HCT116 (cell line): ENCODE data around the gene NLRP6. TPM values are rescaled to one million over a fixed set of nuclear protein-coding genes. Genes with fewer than 3 reads are reported as not detected.
"Not testable (repeated sequence)": the region's sequence is repeated elsewhere in the genome, so short reads cannot be mapped to it uniquely, and the experiment has no call there.

ENCODE experiments used
- ATAC-seq: fragments of 200-7000 bp; cut with Tn5 transposase; 2 replicates; pipeline ENCODE4 v1.9.1; 2020; ENCODE audit warnings: mild to moderate bottlenecking, moderate library complexity
- BruUV-seq: library from RNA; stranded (reverse); fragments of 400-500 nt; replicated peaks from 2 replicates; lab custom pipeline; 2021; lab: Mats Ljungman, UMichigan
- CTCF ChIA-PET: fragments of 300-600 bp; sonication (Branson Sonifier 250); formaldehyde crosslinking; loops from one replicate; lab custom pipeline; 2021; ENCODE audit warnings: antibody characterized with exemption; lab: Charles Lee
- POLR2A ChIA-PET: fragments of 300-600, 350-600 bp; sonication (Branson Sonifier 250); formaldehyde crosslinking; loops from one replicate; lab custom pipeline; 2021; ENCODE audit warnings: antibody characterized with exemption; lab: Charles Lee
- RAD21 ChIA-PET, 2 experiments: fragments of 300-600 bp; sonication (Branson Sonifier 250); formaldehyde crosslinking; loops; one replicate each; lab custom pipeline; 2023; ENCODE audit warnings: low total read pairs in 2 of 2; ENCODE audit not compliant: uncharacterized antibody in 2 of 2, unreplicated experiment in 2 of 2, low non-redundant PET in 1 of 2; lab: Charles Lee
- DNase-seq: peaks from one replicate; pipeline ENCODE4 v3.0.0-alpha.2; 2010; ENCODE audit warnings: low read depth, low spot score
- H2AFZ ChIP-seq: fragments of 200-600 bp; shearing (Covaris generic), sonication (generic); 2 replicates; pipeline ENCODE4 v1.6.1; 2017; ENCODE audit warnings: low read depth, mixed run types, mixed read lengths, antibody characterized with exemption, low read length; ENCODE audit not compliant: poor library complexity, severe bottlenecking
- H3K27ac ChIP-seq: 2 replicates; pipeline ENCODE4 v1.5.1; 2012; ENCODE audit warnings: low read depth, low read length
- H3K27me3 ChIP-seq: fragments of 200-600 bp; sonication (generic); 2 replicates; pipeline ENCODE4 v1.6.1; 2016; ENCODE audit warnings: mixed run types, low read length, mixed read lengths; ENCODE audit not compliant: insufficient read depth
- H3K36me3 ChIP-seq, 2 experiments: fragments of 200-500 bp in 1 of 2; fragments of 200-600 bp in 1 of 2; sonication (Bioruptor generic) in 1 of 2; sonication (generic) in 1 of 2; 2 replicates each; pipeline versions ENCODE4 v1.5.1 to v1.6.1; 2014 to 2016; ENCODE audit warnings: low read length in 2 of 2, inconsistent platforms in 1 of 2, mixed read lengths in 1 of 2, mixed run types in 1 of 2; ENCODE audit not compliant: insufficient read depth in 2 of 2, control insufficient read depth in 1 of 2
- H3K4me1 ChIP-seq, 2 experiments: fragments of 200-600 bp in 1 of 2; sonication (generic) in 1 of 2; 2 replicates each; pipeline versions ENCODE4 v1.5.1 to v1.6.1; 2012 to 2017; ENCODE audit warnings: low read length in 2 of 2, inconsistent platforms in 1 of 2, mild to moderate bottlenecking in 1 of 2, mixed read lengths in 1 of 2, mixed run types in 1 of 2, moderate library complexity in 1 of 2; ENCODE audit not compliant: insufficient read depth in 2 of 2, control insufficient read depth in 1 of 2
- H3K4me2 ChIP-seq: fragments of 200-600 bp; sonication (generic); 2 replicates; pipeline ENCODE4 v1.6.1; 2017; ENCODE audit warnings: mixed run types, low read length, mixed read lengths
- H3K4me3 ChIP-seq, 2 experiments: fragments of 200-600 bp in 1 of 2; sonication (generic) in 1 of 2; replicated peaks in 1 of 2; 2 replicates each; pipeline ENCODE4 v1.5.1; 2011 to 2016; ENCODE audit warnings: low read length in 2 of 2, control low read depth in 1 of 2, low read depth in 1 of 2, mild to moderate bottlenecking in 1 of 2, mixed read lengths in 1 of 2, mixed run types in 1 of 2
- H3K79me2 ChIP-seq: fragments of 200-600 bp; sonication (generic); 2 replicates; pipeline ENCODE4 v1.6.1; 2017; ENCODE audit warnings: mild to moderate bottlenecking, mixed run types, low read length, moderate library complexity, mixed read lengths; ENCODE audit not compliant: insufficient read depth
- H3K9ac ChIP-seq: fragments of 200-600 bp; sonication (generic); 2 replicates; pipeline ENCODE4 v1.6.1; 2016; ENCODE audit warnings: low read length, mixed read lengths
- H3K9me2 ChIP-seq: fragments of 200-600 bp; sonication (generic), shearing (Covaris generic); 2 replicates; pipeline ENCODE4 v1.6.1; 2017; ENCODE audit warnings: mixed run types, mild to moderate bottlenecking, moderate library complexity; ENCODE audit not compliant: insufficient read depth
- H3K9me3 ChIP-seq, 2 experiments: fragments of 200-500 bp in 1 of 2; fragments of 200-600 bp in 1 of 2; sonication (Bioruptor generic) in 1 of 2; sonication (generic) in 1 of 2; 2 replicates each; pipeline ENCODE4 v1.6.1; 2014 to 2017; ENCODE audit warnings: low read length in 2 of 2, mixed read lengths in 2 of 2, inconsistent platforms in 1 of 2, low read depth in 1 of 2, mild to moderate bottlenecking in 1 of 2, mixed run types in 1 of 2, moderate library complexity in 1 of 2; ENCODE audit not compliant: control insufficient read depth in 1 of 2, insufficient read depth in 1 of 2
- H4K20me1 ChIP-seq: fragments of 200-600 bp; sonication (generic), shearing (Covaris generic); 2 replicates; pipeline ENCODE4 v1.6.1; 2017; ENCODE audit warnings: mixed run types, mild to moderate bottlenecking, moderate library complexity; ENCODE audit not compliant: insufficient read depth
- CBX3 ChIP-seq: IDR thresholded peaks from 2 replicates; pipeline ENCODE4 v1.6.1; 2012; ENCODE audit warnings: low read depth
- CEBPB ChIP-seq: IDR thresholded peaks from 2 replicates; pipeline ENCODE4 v1.6.1; 2012; ENCODE audit warnings: low read depth
- CTCF ChIP-seq, 3 experiments: fragments of 200-600 bp in 1 of 3; sonication (generic) in 1 of 3; IDR thresholded peaks in 2 of 3; conservative IDR thresholded peaks in 1 of 3; 2 replicates each; pipeline ENCODE4 v1.5.1; 2012 to 2017; ENCODE audit warnings: low read depth in 2 of 3, low read length in 2 of 3, antibody characterized with exemption in 1 of 3, borderline replicate concordance in 1 of 3, control low read depth in 1 of 3, mild to moderate bottlenecking in 1 of 3, mixed read lengths in 1 of 3, mixed run types in 1 of 3, moderate library complexity in 1 of 3; ENCODE audit not compliant: insufficient read depth in 1 of 3
- EGR1 ChIP-seq: IDR thresholded peaks from 2 replicates; pipeline ENCODE4 v1.6.1; 2012; ENCODE audit warnings: low read depth
- EZH2 ChIP-seq: fragments of 200-600 bp; sonication (generic); IDR thresholded peaks from 2 replicates; pipeline ENCODE4 v1.6.1; 2017; ENCODE audit warnings: antibody characterized with exemption, mixed run types
- POLR2AphosphoS5 ChIP-seq: IDR thresholded peaks from 2 replicates; pipeline ENCODE4 v1.6.1; 2011; ENCODE audit warnings: mild to moderate bottlenecking, low read depth, low read length, moderate library complexity
- intact Hi-C: fragments of 100-400 bp; cut with micrococcal nuclease; formaldehyde crosslinking; loops from 2 replicates; pipeline ENCODE4 v1.10.0; 2022
- total RNA-seq: library from RNA; stranded (reverse); gene quantifications from one replicate; pipeline ENCODE4 v1.2.1, GENCODE V29; 2021; ENCODE audit not compliant: unreplicated experiment

The NLRP6 gene
- total RNA-seq, 1 experiment from 2014 or later, result not detected

- no peak for TF ChIP-seq CTCF (IDR thresholded peaks at IDR 0.05 in 2 of 3, conservative IDR thresholded peaks at IDR 0.05 in 1 of 3; ENCODE audit: borderline replicate concordance in 1 of 3, insufficient read depth in 1 of 3, low read depth in 2 of 3, low read length in 2 of 3)
- peak; percentile 71; the same call in 1 of the 2 replicates for TF ChIP-seq EGR1
- no peak for TF ChIP-seq CEBPB
- no peak for TF ChIP-seq CBX3
- no peak for TF ChIP-seq EZH2
- TF ChIP-seq POLR2AphosphoS5, result no peak; the same call in 1 of the 2 replicates
These were observed 41.1 kb upstream of the NLRP6 start, which contains the start of gene PSMD13 (continued) for GRCh38 chr11:236774-237767.

GRCh38 chr11:238346-238745 is 39.9 kb upstream of the NLRP6 start:
- H3K4me3 ChIP-seq, result peak overlapping the region; percentile 76 to 87

More at GRCh38 chr11:238346-238745, 39.9 kb upstream of the NLRP6 start:
- Histone ChIP-seq H3K4me1 (peaks cover 6 to 20% of the 10 kb centered on the region in 2 experiments; a peak in 3 of 4 replicates), H3K79me2 (peaks cover 69% of the 10 kb centered on the region), H3K36me3 (peaks cover 24 to 34% of the 10 kb centered on the region in 2 experiments; a peak in 3 of 4 replicates), H3K4me2 (peak overlapping the region; percentile 83), H3K9ac (peak overlapping the region; percentile 82)
- DNase-seq, H3K27me3 ChIP-seq, BruUV-seq, H4K20me1 ChIP-seq, H2AFZ ChIP-seq, H3K27ac ChIP-seq, H3K9me2 ChIP-seq, H3K9me3 ChIP-seq, RAD21 ChIA-PET, ATAC-seq, POLR2A ChIA-PET: not testable (repeated sequence)
- intact Hi-C loops, result loop anchor here (5.0 kb wide), 2 partner anchors 49 to 214 kb away; partner anchors contain the start of genes PGGHG and PTDSS2
- CTCF ChIA-PET, result interaction anchor here (1.3 kb wide), 2 partner anchors 12 to 118 kb away, joined by 3 read pairs; no protein-coding TSS in a partner anchor
